Hematopoietic multipotent progenitor cell treated with erythropoietin and hydrocortisone succinate and interleukin-3 and kit ligand, for 15 days (in vitro differentiated cells): ENCODE data around the gene OR10S1.
"Not testable (repeated sequence)": the region's sequence is repeated elsewhere in the genome, so short reads cannot be mapped to it uniquely, and the experiment has no call there.

ENCODE experiments used
- DNase-seq: peaks from one replicate; pipeline ENCODE4 v3.0.0-alpha.2; 2015; ENCODE audit warnings: low spot score

Gene OR10S1

GRCh38 chr11:123977731-123978347, at the start of gene OR10S1:
TSS of gene OR10S1 (minus strand) at chr11:123977781. CDS start at chr11:123977664, 117 bp downstream.
- DNase-seq, result no peak

GRCh38 chr11:124026498-124026897, 48.9 kb upstream of the OR10S1 start, which contains the start of gene OR10G8:
TSS of gene OR10G8 (plus strand) at chr11:124026798. CDS start at chr11:124029623, 2,825 bp downstream.
- DNase-seq, result no peak

- not testable (repeated sequence) for DNase-seq
Observed at GRCh38 chr11:124015837-124016236, 38.3 kb upstream of the OR10S1 start.

- DNase-seq, result no peak
Observed at GRCh38 chr11:124012697-124013096, 35.1 kb upstream of the OR10S1 start, which contains the start of gene OR10G4. TSS of gene OR10G4 (plus strand) at chr11:124012997. CDS start at chr11:124015575, 2,578 bp downstream.

GRCh38 chr11:123995119-123995518, 17.5 kb upstream of the OR10S1 start, which contains the start of gene OR10G6:
TSS of gene OR10G6 (minus strand) at chr11:123995161. CDS start at chr11:123995161, 0 bp downstream.
- no peak for DNase-seq

GRCh38 chr11:123979311-123979710, 1.7 kb upstream of the OR10S1 start:
- DNase-seq, result no peak

GRCh38 chr11:123976770-123977560, 616 bp downstream of the OR10S1 start:
- DNase-seq, result no peak

- DNase-seq, result no peak
Observed at GRCh38 chr11:123973816-123974215, 3.8 kb downstream of the OR10S1 start.

GRCh38 chr11:123956752-123957151, 20.8 kb downstream of the OR10S1 start:
- no peak for DNase-seq

- DNase-seq, result no peak
Observed at GRCh38 chr11:123945132-123945531, 32.4 kb downstream of the OR10S1 start.

GRCh38 chr11:123943738-123944137, 33.8 kb downstream of the OR10S1 start, which contains the start of gene OR6T1:
TSS of gene OR6T1 (minus strand) at chr11:123943838. CDS start at chr11:123943838, 0 bp downstream.
- DNase-seq, result no peak

- DNase-seq, result no peak
Observed at GRCh38 chr11:123942413-123942812, 35.2 kb downstream of the OR10S1 start.

GRCh38 chr11:123939317-123939716, 38.3 kb downstream of the OR10S1 start, which contains the start of gene OR4D5:
TSS of gene OR4D5 (plus strand) at chr11:123939617. CDS start at chr11:123939617, 0 bp downstream.
- DNase-seq, result no peak
